ENCODE measurements around the gene COIL. TPM values are rescaled to one million over a fixed set of nuclear protein-coding genes. Genes with fewer than 3 reads are reported as not detected.

COIL gene
- total and polyA plus RNA-seq, 2 of the 13 experiments (the other 11 are each of a cell fraction or from before 2014, with no cell fraction given): 8.1 to 29.4 TPM

DNA sequence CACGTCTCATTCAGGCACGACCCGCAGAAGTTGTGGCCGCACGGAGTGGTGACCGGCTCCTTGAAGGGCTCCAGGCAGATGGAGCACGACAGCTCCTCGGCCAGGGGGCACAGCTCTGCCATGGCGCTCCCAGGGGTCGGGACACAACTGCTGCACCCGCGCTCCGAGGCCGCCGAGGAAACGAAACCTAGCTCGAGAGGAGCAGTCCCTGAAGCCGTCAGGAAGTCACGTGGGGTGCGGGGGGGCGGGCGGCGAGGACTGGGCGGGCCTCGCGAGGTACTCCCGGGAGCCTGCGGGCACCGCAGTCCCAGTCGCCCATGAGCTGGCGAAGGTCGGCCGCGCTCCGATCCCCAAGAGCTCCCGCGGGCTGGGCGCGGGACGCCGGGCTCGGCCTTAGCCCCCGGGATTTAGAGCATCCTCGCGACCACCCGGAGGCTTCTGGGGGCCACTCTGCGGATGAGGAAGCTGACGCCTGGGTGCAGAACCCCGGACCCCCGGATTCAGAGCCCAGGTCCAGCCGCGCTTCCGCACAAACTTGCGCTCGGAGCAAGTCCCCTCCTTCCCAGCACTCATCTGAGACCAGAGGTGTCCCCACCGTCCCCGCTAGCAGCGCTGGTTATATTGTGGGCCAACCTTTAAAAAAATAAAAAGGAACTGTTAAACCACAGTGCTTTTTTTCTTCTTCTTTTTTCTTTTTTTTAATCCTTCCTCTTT lies 46.8 kb downstream of the COIL start, which contains the start of gene TRIM25 (continued):
- peak; percentile 85 for TF ChIP-seq RAD51 (IDR thresholded peaks at IDR 0.05; ENCODE audit: borderline replicate concordance)
- TF ChIP-seq ZNF230 (CRISPR knock-in tag; IDR thresholded peaks at IDR 0.05): peak; percentile 92; the same call in 1 of the 2 replicates
- TF ChIP-seq, protein P1, sequence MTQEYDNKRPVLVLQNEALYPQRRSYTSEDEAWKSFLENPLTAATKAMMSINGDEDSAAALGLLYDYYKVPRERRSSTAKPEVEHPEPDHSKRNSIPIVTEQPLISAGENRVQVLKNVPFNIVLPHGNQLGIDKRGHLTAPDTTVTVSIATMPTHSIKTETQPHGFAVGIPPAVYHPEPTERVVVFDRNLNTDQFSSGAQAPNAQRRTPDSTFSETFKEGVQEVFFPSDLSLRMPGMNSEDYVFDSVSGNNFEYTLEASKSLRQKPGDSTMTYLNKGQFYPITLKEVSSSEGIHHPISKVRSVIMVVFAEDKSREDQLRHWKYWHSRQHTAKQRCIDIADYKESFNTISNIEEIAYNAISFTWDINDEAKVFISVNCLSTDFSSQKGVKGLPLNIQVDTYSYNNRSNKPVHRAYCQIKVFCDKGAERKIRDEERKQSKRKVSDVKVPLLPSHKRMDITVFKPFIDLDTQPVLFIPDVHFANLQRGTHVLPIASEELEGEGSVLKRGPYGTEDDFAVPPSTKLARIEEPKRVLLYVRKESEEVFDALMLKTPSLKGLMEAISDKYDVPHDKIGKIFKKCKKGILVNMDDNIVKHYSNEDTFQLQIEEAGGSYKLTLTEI (CRISPR knock-in tag; conservative IDR thresholded peaks at IDR 0.05): no peak
- TF ChIP-seq, protein P2, sequence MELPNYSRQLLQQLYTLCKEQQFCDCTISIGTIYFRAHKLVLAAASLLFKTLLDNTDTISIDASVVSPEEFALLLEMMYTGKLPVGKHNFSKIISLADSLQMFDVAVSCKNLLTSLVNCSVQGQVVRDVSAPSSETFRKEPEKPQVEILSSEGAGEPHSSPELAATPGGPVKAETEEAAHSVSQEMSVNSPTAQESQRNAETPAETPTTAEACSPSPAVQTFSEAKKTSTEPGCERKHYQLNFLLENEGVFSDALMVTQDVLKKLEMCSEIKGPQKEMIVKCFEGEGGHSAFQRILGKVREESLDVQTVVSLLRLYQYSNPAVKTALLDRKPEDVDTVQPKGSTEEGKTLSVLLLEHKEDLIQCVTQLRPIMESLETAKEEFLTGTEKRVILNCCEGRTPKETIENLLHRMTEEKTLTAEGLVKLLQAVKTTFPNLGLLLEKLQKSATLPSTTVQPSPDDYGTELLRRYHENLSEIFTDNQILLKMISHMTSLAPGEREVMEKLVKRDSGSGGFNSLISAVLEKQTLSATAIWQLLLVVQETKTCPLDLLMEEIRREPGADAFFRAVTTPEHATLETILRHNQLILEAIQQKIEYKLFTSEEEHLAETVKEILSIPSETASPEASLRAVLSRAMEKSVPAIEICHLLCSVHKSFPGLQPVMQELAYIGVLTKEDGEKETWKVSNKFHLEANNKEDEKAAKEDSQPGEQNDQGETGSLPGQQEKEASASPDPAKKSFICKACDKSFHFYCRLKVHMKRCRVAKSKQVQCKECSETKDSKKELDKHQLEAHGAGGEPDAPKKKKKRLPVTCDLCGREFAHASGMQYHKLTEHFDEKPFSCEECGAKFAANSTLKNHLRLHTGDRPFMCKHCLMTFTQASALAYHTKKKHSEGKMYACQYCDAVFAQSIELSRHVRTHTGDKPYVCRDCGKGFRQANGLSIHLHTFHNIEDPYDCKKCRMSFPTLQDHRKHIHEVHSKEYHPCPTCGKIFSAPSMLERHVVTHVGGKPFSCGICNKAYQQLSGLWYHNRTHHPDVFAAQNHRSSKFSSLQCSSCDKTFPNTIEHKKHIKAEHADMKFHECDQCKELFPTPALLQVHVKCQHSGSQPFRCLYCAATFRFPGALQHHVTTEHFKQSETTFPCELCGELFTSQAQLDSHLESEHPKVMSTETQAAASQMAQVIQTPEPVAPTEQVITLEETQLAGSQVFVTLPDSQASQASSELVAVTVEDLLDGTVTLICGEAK (IDR thresholded peaks at IDR 0.05): no peak
- TF ChIP-seq, protein P2 (CRISPR knock-in tag; IDR thresholded peaks at IDR 0.05): no peak; the same call in 1 of the 2 replicates
- TF ChIP-seq, protein P3, sequence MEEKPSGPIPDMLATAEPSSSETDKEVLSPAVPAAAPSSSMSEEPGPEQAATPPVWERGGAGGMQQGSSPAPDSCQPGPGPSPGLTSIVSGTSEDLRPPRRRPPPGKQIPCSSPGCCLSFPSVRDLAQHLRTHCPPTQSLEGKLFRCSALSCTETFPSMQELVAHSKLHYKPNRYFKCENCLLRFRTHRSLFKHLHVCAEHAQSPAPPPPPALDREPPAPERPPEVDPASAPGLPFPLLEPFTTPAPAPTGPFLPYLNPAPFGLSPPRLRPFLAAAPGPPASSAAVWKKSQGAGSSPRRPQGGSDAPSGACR (CRISPR knock-in tag; IDR thresholded peaks at IDR 0.05): peak; percentile 94; the same call in 1 of the 2 replicates
- peak; percentile 98 for TF ChIP-seq RBAK (CRISPR knock-in tag; IDR thresholded peaks at IDR 0.05)
- TF ChIP-seq, protein P4, sequence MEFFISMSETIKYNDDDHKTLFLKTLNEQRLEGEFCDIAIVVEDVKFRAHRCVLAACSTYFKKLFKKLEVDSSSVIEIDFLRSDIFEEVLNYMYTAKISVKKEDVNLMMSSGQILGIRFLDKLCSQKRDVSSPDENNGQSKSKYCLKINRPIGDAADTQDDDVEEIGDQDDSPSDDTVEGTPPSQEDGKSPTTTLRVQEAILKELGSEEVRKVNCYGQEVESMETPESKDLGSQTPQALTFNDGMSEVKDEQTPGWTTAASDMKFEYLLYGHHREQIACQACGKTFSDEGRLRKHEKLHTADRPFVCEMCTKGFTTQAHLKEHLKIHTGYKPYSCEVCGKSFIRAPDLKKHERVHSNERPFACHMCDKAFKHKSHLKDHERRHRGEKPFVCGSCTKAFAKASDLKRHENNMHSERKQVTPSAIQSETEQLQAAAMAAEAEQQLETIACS (CRISPR knock-in tag; IDR thresholded peaks at IDR 0.05): peak; percentile 17; the same call in 1 of the 2 replicates
- peak; percentile 77 for TF ChIP-seq ELF3 (CRISPR knock-in tag; IDR thresholded peaks at IDR 0.05)
- no peak; the same call in 1 of the 2 replicates for TF ChIP-seq ZNF468 (CRISPR knock-in tag; IDR thresholded peaks at IDR 0.05)
- TF ChIP-seq, protein P5, sequence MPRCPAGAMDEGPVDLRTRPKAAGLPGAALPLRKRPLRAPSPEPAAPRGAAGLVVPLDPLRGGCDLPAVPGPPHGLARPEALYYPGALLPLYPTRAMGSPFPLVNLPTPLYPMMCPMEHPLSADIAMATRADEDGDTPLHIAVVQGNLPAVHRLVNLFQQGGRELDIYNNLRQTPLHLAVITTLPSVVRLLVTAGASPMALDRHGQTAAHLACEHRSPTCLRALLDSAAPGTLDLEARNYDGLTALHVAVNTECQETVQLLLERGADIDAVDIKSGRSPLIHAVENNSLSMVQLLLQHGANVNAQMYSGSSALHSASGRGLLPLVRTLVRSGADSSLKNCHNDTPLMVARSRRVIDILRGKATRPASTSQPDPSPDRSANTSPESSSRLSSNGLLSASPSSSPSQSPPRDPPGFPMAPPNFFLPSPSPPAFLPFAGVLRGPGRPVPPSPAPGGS (CRISPR knock-in tag; IDR thresholded peaks at IDR 0.05): peak; percentile 92
- TF ChIP-seq, protein P6, sequence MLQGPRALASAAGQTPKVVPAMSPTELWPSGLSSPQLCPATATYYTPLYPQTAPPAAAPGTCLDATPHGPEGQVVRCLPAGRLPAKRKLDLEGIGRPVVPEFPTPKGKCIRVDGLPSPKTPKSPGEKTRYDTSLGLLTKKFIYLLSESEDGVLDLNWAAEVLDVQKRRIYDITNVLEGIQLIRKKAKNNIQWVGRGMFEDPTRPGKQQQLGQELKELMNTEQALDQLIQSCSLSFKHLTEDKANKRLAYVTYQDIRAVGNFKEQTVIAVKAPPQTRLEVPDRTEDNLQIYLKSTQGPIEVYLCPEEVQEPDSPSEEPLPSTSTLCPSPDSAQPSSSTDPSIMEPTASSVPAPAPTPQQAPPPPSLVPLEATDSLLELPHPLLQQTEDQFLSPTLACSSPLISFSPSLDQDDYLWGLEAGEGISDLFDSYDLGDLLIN (CRISPR knock-in tag; IDR thresholded peaks at IDR 0.05; ENCODE audit: borderline replicate concordance): no peak
